ENCODE results near the gene NEU3.
"Not testable (repeated sequence)": the region's sequence is repeated elsewhere in the genome, so short reads cannot be mapped to it uniquely, and the experiment has no call there.

Gene NEU3, protein sequence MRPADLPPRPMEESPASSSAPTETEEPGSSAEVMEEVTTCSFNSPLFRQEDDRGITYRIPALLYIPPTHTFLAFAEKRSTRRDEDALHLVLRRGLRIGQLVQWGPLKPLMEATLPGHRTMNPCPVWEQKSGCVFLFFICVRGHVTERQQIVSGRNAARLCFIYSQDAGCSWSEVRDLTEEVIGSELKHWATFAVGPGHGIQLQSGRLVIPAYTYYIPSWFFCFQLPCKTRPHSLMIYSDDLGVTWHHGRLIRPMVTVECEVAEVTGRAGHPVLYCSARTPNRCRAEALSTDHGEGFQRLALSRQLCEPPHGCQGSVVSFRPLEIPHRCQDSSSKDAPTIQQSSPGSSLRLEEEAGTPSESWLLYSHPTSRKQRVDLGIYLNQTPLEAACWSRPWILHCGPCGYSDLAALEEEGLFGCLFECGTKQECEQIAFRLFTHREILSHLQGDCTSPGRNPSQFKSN

DNA sequence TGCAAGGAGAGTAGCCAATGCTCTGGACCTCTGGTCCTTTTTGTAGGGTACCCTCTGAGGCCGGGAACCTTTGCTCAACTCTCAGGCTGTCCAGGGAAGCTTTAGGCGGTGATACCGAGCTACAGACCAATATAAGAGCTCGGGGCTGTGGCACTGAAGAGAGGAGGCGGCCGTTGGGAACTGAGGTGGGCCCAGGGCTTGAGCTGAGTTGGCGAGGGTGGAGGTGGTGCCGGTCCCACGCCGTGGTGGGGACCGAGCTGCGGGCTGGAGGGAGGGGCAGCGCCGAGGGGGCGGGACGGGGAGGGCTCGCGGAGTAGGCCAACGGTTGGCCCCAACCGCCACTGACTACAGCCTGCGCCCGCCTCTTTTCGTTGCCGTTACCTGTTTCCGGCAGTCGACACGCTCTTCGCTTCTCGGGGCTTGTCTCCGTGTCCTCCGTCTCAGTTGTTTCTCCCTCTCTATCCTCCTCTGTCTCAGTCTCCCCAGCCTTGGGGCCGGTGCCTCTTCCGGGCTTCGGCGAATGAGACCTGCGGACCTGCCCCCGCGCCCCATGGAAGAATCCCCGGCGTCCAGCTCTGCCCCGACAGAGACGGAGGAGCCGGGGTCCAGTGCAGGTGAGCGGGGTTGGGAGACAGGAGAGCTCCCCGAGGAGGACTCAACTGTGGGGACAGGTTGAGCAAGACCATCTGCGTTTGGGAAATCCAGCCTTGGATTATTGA lies at the start of gene NEU3:
NEU3 (plus strand) TSS at position 393 of the 719 bp plus-strand sequence; CDS start at position 521, 128 bp downstream.
- peak; percentile 88 for DNase-seq (ENCODE audit: low read depth, low spot score)

DNA sequence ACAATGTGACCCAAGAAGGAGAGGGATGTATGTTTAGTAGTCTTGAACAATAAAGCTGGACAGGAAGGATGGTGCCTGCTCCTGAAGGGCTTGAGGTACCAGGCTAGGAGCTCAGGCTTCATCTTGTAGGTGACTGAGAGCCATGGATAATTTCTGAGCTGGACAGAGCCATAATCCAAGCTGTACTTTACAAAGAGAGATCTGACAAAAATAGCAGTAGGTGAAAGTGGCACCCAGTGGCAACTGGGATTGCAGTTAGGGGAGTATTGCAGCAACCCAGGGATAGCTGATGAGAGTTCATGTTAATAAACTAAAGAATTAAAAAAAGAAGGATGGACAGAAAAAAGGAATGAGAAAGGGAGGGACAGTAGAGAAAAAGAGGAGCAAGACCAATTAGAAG lies 47.2 kb upstream of the NEU3 start:
- DNase-seq (ENCODE audit: low read depth, low spot score), result no peak

DNA sequence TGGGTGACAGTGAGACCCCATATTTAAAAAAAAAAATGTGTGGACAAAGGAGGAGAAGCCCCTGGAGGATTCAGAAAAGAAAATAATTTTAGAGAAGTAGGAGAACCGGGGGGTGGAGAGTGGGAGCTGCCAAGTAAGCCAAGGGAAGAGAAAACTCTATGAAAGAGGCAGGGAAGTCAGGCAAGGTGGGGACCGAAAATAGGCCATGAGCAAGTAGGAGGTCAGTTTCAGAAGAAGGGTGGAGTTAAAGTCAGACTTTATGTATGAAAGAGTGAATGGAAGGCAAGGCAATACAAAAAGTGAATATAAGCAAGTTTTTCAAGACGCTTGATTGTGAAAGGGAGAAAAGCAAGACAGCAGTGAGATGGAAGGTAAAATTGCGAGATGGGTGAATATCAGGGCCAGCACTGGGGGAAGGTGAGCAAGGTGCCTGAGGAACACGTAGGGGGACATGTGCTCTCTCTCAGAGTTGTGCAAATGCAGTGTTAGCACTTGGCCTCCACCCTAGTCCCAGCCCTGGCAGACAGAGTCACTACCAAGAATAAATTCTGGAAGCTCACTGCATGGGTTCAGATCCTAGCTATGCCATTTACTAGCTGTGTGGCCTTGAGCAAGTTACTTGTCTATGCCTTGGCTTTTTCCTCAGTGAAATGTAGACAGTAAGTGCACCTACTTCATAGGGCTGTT lies 46.5 kb upstream of the NEU3 start:
- DNase-seq (ENCODE audit: low read depth, low spot score), result no peak

DNA sequence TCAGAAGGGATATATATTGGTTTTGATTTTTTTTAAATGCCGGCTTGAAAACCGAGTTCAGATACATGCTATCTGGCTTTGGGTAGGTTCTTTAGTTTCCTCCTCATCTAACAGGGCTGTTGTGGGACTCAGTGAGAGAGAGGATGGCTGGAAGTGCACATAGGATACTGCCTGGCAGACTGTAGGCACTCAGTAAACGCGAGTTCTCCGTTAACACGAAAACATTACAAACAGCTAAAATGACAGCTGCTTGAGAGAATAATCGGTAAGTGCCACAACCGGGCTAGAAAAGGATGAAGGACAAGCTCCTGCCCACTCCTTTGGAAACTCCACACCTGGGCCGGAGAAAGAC lies 40.2 kb upstream of the NEU3 start:
- no peak for DNase-seq (ENCODE audit: low read depth, low spot score)

DNA sequence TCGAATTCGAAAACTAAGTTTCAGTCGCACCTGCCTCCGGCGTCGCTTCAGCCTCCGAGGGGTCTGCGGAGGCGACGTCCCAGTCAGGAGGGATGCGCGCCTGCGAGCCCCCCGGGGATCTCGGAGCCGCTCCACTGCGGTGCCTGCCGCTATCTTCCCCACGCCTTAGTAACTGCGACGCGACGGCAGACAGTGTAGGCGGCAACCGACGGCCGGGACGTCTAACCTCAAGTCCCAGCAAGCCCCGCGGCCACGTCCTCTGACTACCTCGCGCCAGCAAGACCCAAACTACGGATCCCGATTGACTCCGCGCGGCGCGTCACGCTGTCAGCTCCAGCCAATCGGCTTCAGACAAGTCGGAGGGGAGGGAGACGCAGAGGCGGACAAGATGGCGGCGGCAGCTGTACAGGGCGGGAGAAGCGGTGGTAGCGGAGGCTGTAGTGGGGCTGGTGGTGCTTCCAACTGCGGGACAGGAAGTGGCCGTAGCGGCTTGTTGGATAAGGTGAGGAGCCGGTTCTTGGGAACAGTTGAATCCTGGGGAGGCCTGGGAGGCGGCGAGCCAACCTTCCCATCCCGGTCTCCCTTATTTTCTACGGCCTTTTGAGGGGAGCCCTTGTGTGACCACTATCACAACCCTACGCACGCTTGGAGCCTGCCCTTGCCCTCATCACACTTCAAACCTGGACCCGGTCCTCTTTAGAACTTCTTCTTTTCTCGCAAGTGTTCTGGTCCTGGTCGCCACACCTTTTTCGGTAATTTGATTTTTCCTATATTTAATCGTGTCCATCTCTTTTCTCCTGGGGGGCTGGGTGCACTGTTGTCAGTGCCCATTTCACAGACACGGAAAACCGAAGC lies 39.6 kb upstream of the NEU3 start, which contains the start of the genes SPCS2 and XRRA1:
SPCS2 (plus strand) TSS at position 369 of the 855 bp plus-strand sequence; CDS start at position 389, 20 bp downstream.
XRRA1 (minus strand) TSS at position 194 of the 855 bp plus-strand sequence. CDS start 8,213 bp downstream, outside the sequence.
- DNase-seq (ENCODE audit: low read depth, low spot score), result peak; percentile 99

DNA sequence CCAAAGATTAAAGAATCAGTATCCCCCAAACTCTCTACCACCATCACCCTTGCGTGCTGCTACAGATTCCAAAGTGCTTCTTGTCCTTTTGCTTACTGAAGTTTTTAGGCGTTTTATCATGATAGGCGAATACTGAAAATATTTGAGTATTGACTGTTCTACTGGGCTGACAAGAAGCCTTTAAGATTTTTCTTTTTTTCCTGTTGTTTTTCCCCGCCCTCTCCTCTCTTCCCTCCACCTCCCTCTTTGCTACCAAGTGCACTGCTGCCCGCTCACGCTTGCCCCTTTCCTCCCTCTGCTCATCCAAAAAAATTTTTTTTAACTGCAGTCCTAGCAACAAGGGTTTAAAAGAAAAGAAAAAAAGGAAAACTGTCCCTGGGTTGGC lies 39.0 kb upstream of the NEU3 start:
- peak; percentile 28 for DNase-seq (ENCODE audit: low read depth, low spot score)

DNA sequence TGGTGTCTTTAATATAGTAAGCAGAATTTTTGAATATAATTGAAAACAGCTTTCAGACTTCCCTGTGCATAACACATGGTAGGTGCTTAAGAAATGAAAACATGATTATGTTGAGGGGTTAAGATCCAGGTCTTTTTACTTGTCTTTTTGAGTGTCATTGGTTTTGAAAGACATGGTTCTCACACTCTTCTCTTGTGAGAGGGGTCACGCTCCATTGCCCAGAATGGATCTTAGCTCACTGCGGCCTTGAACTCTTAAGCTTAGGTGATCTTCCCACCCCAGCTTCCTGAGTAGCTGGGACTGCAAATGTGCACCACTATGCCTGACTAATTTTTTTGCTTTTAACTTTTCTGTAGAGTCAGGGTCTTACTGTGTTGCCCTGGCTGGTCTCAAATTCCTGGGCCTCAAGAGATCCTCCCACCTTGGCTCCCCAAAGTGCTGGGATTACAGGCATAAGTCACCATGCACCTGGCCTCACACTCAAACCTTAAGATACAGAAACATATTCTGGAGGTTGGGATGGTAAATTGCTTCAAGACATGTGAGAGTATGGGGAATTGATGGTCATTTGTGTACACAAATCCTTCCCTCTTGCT lies 38.3 kb upstream of the NEU3 start:
- DNase-seq (ENCODE audit: low read depth, low spot score), result no peak

DNA sequence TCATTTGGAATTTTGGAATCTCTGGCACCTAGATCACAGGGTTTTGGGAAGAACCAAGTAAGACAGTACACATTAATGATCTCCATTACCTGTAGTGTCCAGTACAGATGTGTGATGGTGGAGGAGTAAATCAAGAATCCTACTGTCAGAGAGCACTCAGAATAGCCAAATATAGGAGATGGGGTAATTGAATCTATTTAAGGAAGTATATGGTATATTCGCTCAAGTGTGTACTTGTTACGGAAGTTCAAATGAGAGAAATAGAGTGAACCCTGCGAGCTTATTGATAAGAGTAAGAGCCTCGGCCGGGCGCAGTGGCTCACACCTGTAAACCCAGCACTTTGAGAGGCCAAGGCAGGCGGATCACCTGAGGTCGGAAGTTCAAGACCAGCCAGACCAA lies 37.5 kb upstream of the NEU3 start:
- no peak for DNase-seq (ENCODE audit: low read depth, low spot score)

DNA sequence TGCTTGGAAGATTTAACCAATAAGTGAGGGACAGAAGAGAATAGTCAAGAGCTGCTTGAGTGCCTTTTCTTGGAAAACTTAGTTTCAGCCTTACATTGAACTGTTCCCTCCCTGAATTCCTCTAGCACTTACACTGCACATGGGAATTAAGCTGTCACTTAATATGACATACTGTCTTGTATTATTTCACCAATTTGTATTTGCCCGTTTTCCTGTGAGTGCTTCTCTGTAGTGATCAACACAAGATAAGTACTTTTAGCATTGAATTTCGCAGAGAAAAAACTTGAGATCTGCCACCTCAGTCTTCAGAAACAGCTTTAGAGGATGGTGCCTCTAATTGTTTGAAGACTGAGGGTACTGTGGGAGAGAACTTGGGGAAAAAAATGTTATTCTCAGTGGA lies 36.0 kb upstream of the NEU3 start:
- no peak for DNase-seq (ENCODE audit: low read depth, low spot score)

DNA sequence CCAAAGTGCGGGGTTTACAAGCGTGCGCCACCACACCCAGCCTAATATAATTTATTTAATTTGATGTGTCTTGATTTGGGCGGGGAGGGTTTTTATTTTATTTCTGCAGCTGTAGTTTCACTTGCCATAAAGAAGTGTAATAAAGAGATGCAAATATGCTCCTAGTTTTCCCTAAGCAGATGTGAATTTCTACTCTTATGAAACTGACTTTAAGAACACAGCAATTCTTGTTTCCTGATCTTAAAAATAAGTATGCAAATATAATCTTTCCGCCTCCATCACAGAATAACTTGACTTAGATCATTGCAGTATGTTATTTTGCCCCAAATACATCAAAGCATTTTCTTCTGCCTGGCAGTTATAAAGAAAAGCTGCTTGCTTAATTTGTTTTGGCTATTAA lies 35.3 kb upstream of the NEU3 start:
- no peak for DNase-seq (ENCODE audit: low read depth, low spot score)

DNA sequence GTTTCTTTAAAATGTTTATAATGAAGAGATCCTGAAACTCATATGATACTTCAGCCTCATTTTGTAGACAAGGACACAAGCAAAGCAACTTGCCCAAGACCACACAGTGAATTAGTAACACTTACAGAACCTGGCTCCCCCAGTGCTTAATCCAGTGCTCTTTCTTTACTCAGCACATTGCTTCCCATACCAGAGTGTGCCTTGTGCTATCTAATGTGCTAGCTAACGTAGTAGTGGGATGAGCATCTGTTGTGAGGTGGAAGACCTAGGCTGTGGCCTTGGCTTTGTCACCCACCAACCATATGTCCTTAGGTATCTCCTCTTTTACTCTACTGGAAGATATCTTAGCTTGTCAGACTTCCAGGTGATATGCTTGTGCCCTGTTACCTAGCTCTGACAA lies 34.5 kb upstream of the NEU3 start:
- no peak for DNase-seq (ENCODE audit: low read depth, low spot score)

DNA sequence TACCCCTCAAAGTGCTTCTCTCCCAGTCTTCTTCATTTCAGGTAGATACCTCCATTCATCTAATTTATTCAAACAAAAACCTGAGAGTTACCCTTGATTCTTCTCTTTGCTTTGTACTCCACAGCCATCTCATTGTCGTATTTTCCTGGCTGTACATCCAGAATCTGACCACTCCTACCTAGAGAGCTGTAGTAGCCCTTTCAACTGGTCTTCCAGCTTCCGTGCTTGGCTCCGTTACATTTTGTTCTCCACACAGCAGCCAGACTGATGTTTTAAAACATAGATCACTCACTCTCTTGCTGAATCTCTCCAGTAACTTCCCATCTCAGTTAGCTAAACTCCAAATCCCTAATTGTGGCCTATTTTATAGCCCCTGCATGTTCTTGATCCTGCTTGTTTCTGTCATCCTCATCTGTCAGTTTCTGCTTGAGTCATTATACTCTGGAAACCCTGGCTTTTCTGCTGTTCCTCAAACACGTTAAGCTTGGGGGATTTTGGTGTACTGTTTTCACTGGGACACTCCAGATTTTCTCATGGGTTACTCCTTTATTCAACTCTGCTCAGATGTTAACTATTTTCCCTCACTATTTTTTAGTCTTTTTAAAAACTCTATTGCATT lies 32.2 kb upstream of the NEU3 start:
- DNase-seq (ENCODE audit: low read depth, low spot score), result no peak

DNA sequence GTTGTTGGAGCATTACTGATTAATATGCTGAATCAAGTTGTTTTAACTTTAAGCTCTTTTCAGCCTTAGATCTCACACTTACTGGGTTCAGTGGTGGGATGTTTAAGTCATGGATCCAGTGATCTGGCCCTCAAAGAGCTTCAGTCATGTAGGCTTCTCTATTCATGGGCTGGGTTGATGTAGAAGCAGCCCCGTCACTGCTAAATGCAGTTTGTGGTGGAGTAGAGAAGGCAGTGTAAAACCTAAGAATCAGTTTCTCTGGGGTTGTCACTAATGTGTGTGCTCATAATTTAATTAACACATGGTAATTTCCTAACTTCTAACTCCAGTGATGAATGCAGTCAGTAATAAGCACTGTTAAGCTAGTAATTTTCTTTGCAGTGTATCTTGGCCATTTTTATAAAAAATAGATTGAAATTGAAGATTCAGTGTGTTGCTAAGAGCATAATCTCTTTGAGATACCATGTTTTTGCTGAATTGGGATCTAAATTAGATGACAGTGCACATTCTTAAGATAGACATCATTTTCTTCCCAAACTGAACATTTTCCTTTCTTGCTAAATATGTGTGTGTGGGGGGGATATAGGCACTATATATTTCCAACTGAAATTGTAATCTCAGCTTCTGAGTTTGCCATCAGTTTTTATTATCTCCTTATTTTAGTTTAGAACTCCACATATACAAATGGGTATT lies 30.6 kb upstream of the NEU3 start:
- no peak for DNase-seq (ENCODE audit: low read depth, low spot score)

DNA sequence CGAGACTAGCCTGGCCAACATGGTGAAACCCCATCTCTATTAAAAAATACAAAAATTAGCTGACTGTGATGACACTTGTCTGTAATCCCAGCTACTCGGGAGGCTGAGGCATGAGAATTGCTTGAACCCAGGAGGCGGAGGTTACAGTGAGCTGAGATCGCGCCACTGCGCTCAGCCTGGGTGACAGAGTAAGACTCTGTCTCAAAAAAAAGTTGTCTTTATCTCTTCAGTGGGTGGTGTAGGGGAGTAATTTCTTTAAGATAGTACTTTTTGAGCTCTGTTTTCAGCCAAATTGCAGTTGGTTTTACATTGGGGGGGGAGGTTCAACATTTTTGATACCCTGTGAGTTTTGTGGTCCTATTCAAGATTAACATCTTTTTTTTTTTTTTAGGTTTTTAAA lies 28.6 kb upstream of the NEU3 start:
- DNase-seq (ENCODE audit: low read depth, low spot score), result not testable (repeated sequence)

DNA sequence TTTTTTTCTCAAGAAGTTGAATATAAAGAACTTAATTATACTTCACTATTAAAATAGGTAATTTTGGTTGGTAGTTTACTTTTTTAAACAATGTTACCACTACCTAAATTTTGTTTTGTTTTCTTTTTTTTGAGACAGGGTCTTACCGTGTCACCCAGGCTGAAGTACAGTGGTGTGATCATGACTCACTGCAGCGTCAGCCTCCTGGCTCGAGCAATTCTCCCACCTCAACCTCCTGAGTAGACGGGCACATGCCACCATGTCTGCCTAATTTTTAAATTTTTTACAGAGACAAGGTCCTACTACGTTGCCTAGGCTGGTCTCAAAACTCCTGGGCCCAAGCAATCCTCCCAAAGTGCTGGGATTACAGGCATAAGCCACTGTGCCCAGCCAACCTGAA lies 22.1 kb upstream of the NEU3 start:
- peak; percentile 82 for DNase-seq (ENCODE audit: low read depth, low spot score)

DNA sequence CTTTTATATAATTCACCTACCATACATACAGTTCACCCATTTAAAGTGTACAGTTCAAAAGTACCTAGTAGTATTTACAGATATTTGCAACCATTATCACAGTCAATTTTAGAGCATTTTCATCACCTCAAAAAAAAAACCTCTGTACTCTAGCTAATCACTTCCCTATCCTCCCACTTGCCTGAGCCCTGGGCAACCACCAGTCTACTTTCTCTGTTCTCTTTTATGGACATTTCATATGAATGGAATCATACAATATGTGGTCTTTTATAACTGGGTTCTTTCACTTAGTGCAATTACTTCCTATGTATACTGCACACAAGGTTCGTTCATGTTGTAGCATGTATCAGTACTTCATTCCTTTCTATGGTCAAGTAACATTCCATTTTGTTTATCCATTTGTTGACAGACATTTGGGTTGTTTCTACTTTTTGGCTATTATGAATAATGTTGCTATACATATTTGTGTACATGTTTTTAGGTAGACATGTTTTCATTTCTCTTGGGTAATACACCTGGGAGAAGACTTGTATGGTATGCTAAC lies 17.8 kb upstream of the NEU3 start:
- DNase-seq (ENCODE audit: low read depth, low spot score), result no peak

DNA sequence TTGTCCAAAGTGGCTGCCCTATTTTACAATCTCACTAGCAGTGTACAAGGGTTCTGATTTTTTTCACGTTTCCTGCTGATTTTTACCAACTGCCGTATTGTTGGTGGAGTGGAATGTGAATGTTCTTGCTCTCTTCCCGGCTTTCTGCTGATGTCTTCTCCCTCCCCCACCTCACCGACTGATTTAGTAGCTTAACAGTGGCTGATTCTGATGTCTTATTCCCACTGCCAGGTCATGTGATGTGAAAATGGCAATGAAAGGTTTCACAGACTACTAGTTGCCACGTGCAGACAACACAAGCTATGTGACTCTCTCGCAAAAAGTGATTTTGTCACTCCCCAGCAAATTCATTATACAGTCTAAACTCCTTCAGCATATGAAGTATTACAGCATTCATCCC lies 17.3 kb upstream of the NEU3 start:
- no peak for DNase-seq (ENCODE audit: low read depth, low spot score)

DNA sequence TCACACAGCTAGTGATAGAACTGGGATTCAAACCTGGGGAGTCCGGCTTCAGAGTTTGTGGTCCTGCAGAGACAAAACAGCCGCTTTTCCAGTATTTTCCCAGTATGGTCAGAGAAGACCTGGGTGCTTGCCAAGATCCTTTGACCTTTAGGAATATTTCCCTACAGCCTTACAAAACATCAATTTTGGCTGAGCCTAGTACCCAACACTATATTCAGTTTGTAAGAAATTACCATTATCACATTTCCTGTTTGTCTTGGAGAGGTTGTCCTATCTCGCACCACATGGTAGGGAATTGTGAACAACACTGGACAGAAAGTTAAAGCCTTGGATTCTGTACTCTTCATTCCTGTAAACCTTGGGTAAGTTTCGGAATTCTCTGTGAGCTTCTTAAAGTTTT lies 10.7 kb upstream of the NEU3 start:
- no peak for DNase-seq (ENCODE audit: low read depth, low spot score)

DNA sequence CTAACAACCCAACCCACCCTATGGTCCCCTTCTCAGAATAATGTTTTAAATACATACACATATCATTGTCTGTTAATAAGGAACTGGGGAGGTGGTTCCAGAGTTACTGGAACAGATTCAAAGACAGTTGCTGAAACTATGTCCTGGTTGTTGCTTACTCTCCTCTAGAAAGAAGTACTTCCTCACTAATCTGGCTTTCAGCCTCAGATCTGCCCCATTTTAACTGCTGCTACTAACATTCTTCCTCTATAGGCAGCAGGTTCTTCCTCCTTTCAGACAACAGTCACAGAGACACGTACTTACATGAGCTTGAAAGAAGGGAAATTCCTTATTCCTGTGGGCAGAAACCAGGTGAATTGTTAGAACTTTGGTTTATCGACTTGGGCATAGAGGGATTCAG lies 8.1 kb upstream of the NEU3 start:
- no peak for DNase-seq (ENCODE audit: low read depth, low spot score)

DNA sequence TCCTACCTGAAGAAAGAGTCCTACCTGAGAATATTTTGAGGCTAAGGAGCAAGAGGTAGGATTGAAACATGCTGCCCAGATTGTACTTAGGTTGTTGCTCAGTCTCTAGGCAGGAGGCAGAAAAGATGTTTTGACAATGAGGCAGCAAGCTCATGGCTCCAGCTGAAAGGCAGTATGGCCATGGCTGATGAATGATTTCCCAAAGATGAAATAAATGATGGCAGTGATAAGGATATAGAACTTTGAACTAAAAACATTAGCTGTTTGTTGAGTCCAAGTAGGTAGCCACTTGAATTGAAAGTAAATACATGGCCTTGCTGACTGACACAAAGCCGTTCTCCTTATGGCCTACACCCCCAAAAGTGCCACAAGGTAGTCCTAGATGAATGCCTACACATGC lies 6.8 kb upstream of the NEU3 start:
- no peak for DNase-seq (ENCODE audit: low read depth, low spot score)

Measured in astrocyte of the hippocampus (primary cell).